ENCODE measurements around the gene SMARCAL1. TPM values are rescaled to one million over a fixed set of nuclear protein-coding genes. Genes with fewer than 3 reads are reported as not detected.
"Not testable (repeated sequence)": the region's sequence is repeated elsewhere in the genome, so short reads cannot be mapped to it uniquely, and the experiment has no call there.

The SMARCAL1 gene
- total RNA-seq = 7.9 TPM
- long read RNA-seq, transcript SMARCAL1-201 (18 exons, 3,271 nt) = major isoform, 13 of 25 reads
- long read RNA-seq, partial matches to known transcripts = 4 of 25 reads
- long read RNA-seq, other reads (novel, unspliced or antisense) = 4 of 25 reads

- intact Hi-C loops (cut with DNase I) = no loop called here
These were observed at the start of gene SMARCAL1 for GRCh38 chr2:216412022-216412999. SMARCAL1 (plus strand) TSS chr2:216412484; CDS start chr2:216414705, 2,221 bp downstream.

GRCh38 chr2:216362730-216363129 lies 49.6 kb upstream of the SMARCAL1 start:
- ATAC-seq (ENCODE audit: poor library complexity) (no peak), DNase-seq (no peak)
- intact Hi-C loops (cut with DNase I) = no loop called here

More at GRCh38 chr2:216412022-216412999, at the start of gene SMARCAL1:
- peak; percentile 98 for ATAC-seq (ENCODE audit: poor library complexity)
- peak; percentile 100 for DNase-seq

- DNase-seq (no peak), ATAC-seq (ENCODE audit: poor library complexity) (no peak)
- intact Hi-C loops (cut with DNase I) = no loop called here
These were observed 49.1 kb upstream of the SMARCAL1 start for GRCh38 chr2:216363221-216363620.

GRCh38 chr2:216365518-216365917 lies 46.8 kb upstream of the SMARCAL1 start:
- no peak for ATAC-seq (ENCODE audit: poor library complexity)
- no peak for DNase-seq
- intact Hi-C loops (cut with DNase I) = no loop called here

GRCh38 chr2:216366777-216367471 lies 45.4 kb upstream of the SMARCAL1 start:
- DNase-seq (no peak), ATAC-seq (ENCODE audit: poor library complexity) (no peak)
- intact Hi-C loops (cut with DNase I) = no loop called here

GRCh38 chr2:216369821-216370220 lies 42.5 kb upstream of the SMARCAL1 start:
- intact Hi-C loops (cut with DNase I) = no loop called here
- ATAC-seq (ENCODE audit: poor library complexity) (no peak), DNase-seq (no peak)

- DNase-seq (no peak), ATAC-seq (ENCODE audit: poor library complexity) (no peak)
- intact Hi-C loops (cut with DNase I) = no loop called here
These were observed 41.1 kb upstream of the SMARCAL1 start for GRCh38 chr2:216370961-216371712.

- peak; percentile 92 for ATAC-seq (ENCODE audit: poor library complexity)
- intact Hi-C loops (cut with DNase I) = no loop called here
- DNase-seq = peak; percentile 80
These were observed 40.3 kb upstream of the SMARCAL1 start, which contains the start of gene MARCHF4 for GRCh38 chr2:216371721-216372702. MARCHF4 (minus strand) TSS chr2:216372483; CDS start chr2:216370260, 2,223 bp downstream.

GRCh38 chr2:216372761-216373291 lies 39.5 kb upstream of the SMARCAL1 start:
- intact Hi-C loops (cut with DNase I) = no loop called here
- no peak for DNase-seq
- no peak for ATAC-seq (ENCODE audit: poor library complexity)

GRCh38 chr2:216373896-216374295 lies 38.4 kb upstream of the SMARCAL1 start:
- ATAC-seq (ENCODE audit: poor library complexity) = no peak
- no peak for DNase-seq
- intact Hi-C loops (cut with DNase I) = no loop called here

GRCh38 chr2:216375286-216375685 lies 37.0 kb upstream of the SMARCAL1 start:
- DNase-seq (no peak), ATAC-seq (ENCODE audit: poor library complexity) (no peak)
- intact Hi-C loops (cut with DNase I) = no loop called here

GRCh38 chr2:216379977-216380376 lies 32.3 kb upstream of the SMARCAL1 start:
- ATAC-seq (ENCODE audit: poor library complexity) (no peak), DNase-seq (no peak)
- intact Hi-C loops (cut with DNase I) = no loop called here

GRCh38 chr2:216384409-216384808 lies 27.9 kb upstream of the SMARCAL1 start:
- intact Hi-C loops (cut with DNase I); DNase-seq; ATAC-seq (ENCODE audit: poor library complexity): not testable (repeated sequence)

GRCh38 chr2:216385478-216385877 lies 26.8 kb upstream of the SMARCAL1 start:
- ATAC-seq (ENCODE audit: poor library complexity) (no peak), DNase-seq (no peak)
- intact Hi-C loops (cut with DNase I) = no loop called here

GRCh38 chr2:216387262-216387661 lies 25.0 kb upstream of the SMARCAL1 start:
- DNase-seq = no peak
- intact Hi-C loops (cut with DNase I) = no loop called here
- no peak for ATAC-seq (ENCODE audit: poor library complexity)

- ATAC-seq (ENCODE audit: poor library complexity) (no peak), DNase-seq (no peak)
- intact Hi-C loops (cut with DNase I) = no loop called here
These were observed 24.0 kb upstream of the SMARCAL1 start for GRCh38 chr2:216388046-216388884.
